HEK293 (cell line): Measurements from ENCODE around the gene COA8.

ENCODE experiments used
- EGR2 ChIP-seq: fragments of 450-650 bp; formaldehyde crosslinking; IDR thresholded peaks from 2 replicates; pipeline ENCODE4 v1.5.1; 2016; ENCODE audit warnings: low read depth, missing biosample characterization, missing genetic modification characterization
- HIC1 ChIP-seq: fragments of 450-650 bp; formaldehyde crosslinking; IDR thresholded peaks from 2 replicates; pipeline ENCODE4 v1.5.1; 2016; ENCODE audit warnings: missing biosample characterization, missing genetic modification characterization
- KLF10 ChIP-seq: fragments of 450-650 bp; IDR thresholded peaks from 2 replicates; pipeline ENCODE4 v1.5.1; 2018; ENCODE audit warnings: missing biosample characterization, mild to moderate bottlenecking, missing genetic modification characterization
- PRDM1 ChIP-seq: fragments of 450-650 bp; formaldehyde crosslinking; IDR thresholded peaks from 2 replicates; pipeline ENCODE4; 2016; ENCODE audit warnings: missing biosample characterization, missing genetic modification characterization
- PRDM4 ChIP-seq: fragments of 450-650 bp; formaldehyde crosslinking; IDR thresholded peaks from 2 replicates; pipeline ENCODE4 v1.5.1; 2017; ENCODE audit warnings: missing biosample characterization, missing genetic modification characterization
- SP2 ChIP-seq: fragments of 450-650 bp; formaldehyde crosslinking; IDR thresholded peaks from 2 replicates; pipeline ENCODE4 v1.5.1; 2016; ENCODE audit warnings: missing biosample characterization, missing genetic modification characterization
- SP7 ChIP-seq: fragments of 450-650 bp; formaldehyde crosslinking; IDR thresholded peaks from 2 replicates; pipeline ENCODE4 v1.5.1; 2016; ENCODE audit warnings: missing biosample characterization, missing genetic modification characterization
- WT1 ChIP-seq: fragments of 450-650 bp; formaldehyde crosslinking; IDR thresholded peaks from 2 replicates; pipeline ENCODE4 v1.5.1; 2016; ENCODE audit warnings: missing biosample characterization, missing genetic modification characterization
- ZNF121 ChIP-seq: fragments of 450-650 bp; formaldehyde crosslinking; IDR thresholded peaks from 2 replicates; pipeline ENCODE4 v1.5.1; 2016; ENCODE audit warnings: missing biosample characterization, missing genetic modification characterization
- ZNF132 ChIP-seq: fragments of 450-650 bp; formaldehyde crosslinking; IDR thresholded peaks from 2 replicates; pipeline ENCODE4 v1.5.1; 2017; ENCODE audit warnings: missing biosample characterization, missing genetic modification characterization, borderline replicate concordance
- ZNF174 ChIP-seq: fragments of 450-650 bp; formaldehyde crosslinking; IDR thresholded peaks from 2 replicates; pipeline ENCODE4 v1.5.0; 2017; ENCODE audit warnings: missing biosample characterization, mild to moderate bottlenecking, missing genetic modification characterization
- ZNF214 ChIP-seq: fragments of 450-650 bp; formaldehyde crosslinking; IDR thresholded peaks from 2 replicates; pipeline ENCODE4 v1.5.1; 2017; ENCODE audit warnings: missing biosample characterization, mild to moderate bottlenecking, missing genetic modification characterization, borderline replicate concordance
- ZNF292 ChIP-seq: fragments of 450-650 bp; formaldehyde crosslinking; IDR thresholded peaks from 2 replicates; pipeline ENCODE4 v1.5.1; 2016; ENCODE audit warnings: low read depth, missing biosample characterization, missing genetic modification characterization, borderline replicate concordance
- ZNF311 ChIP-seq: fragments of 450-650 bp; formaldehyde crosslinking; IDR thresholded peaks from 2 replicates; pipeline ENCODE4 v1.5.1; 2017; ENCODE audit warnings: missing biosample characterization, missing genetic modification characterization, borderline replicate concordance
- ZNF433 ChIP-seq: fragments of 450-650 bp; formaldehyde crosslinking; IDR thresholded peaks from 2 replicates; pipeline ENCODE4 v1.5.1; 2016; ENCODE audit warnings: missing biosample characterization, missing genetic modification characterization, low read depth
- ZNF510 ChIP-seq: fragments of 450-650 bp; formaldehyde crosslinking; IDR thresholded peaks from 2 replicates; pipeline ENCODE4 v1.5.1; 2018; ENCODE audit warnings: mild to moderate bottlenecking, missing genetic modification characterization, missing biosample characterization; ENCODE audit not compliant: insufficient replicate concordance
- ZNF549 ChIP-seq: fragments of 450-650 bp; IDR thresholded peaks from 2 replicates; pipeline ENCODE4 v1.5.1; 2018; ENCODE audit warnings: missing biosample characterization, missing genetic modification characterization, mild to moderate bottlenecking, inconsistent platforms, moderate library complexity
- ZNF558 ChIP-seq: fragments of 450-650 bp; formaldehyde crosslinking; IDR thresholded peaks from 2 replicates; pipeline ENCODE4 v1.5.1; 2016; ENCODE audit warnings: missing biosample characterization, missing genetic modification characterization
- ZNF600 ChIP-seq: fragments of 450-650 bp; formaldehyde crosslinking; IDR thresholded peaks from 2 replicates; pipeline ENCODE4 v1.5.1; 2016; ENCODE audit warnings: missing biosample characterization, missing genetic modification characterization
- ZNF658 ChIP-seq: fragments of 450-650 bp; formaldehyde crosslinking; IDR thresholded peaks from 2 replicates; pipeline ENCODE4; 2016; ENCODE audit warnings: missing biosample characterization, missing genetic modification characterization
- ZNF660 ChIP-seq: fragments of 450-650 bp; IDR thresholded peaks from 2 replicates; pipeline ENCODE4 v1.5.1; 2018; ENCODE audit warnings: missing biosample characterization, mild to moderate bottlenecking, missing genetic modification characterization
- ZNF704 ChIP-seq: fragments of 450-650 bp; formaldehyde crosslinking; IDR thresholded peaks from 2 replicates; pipeline ENCODE4 v1.5.1; 2016; ENCODE audit warnings: missing biosample characterization, missing genetic modification characterization
- ZNF747 ChIP-seq: fragments of 450-650 bp; formaldehyde crosslinking; IDR thresholded peaks from 2 replicates; pipeline ENCODE4 v1.5.1; 2016; ENCODE audit warnings: missing biosample characterization, missing genetic modification characterization
- ZNF776 ChIP-seq: fragments of 450-650 bp; formaldehyde crosslinking; IDR thresholded peaks from 2 replicates; pipeline ENCODE4 v1.5.0; 2017; ENCODE audit warnings: missing biosample characterization, missing genetic modification characterization, borderline replicate concordance
- ZSCAN23 ChIP-seq: fragments of 450-650 bp; formaldehyde crosslinking; IDR thresholded peaks from 2 replicates; pipeline ENCODE4 v1.5.1; 2016; ENCODE audit warnings: missing biosample characterization, missing genetic modification characterization
- ZSCAN30 ChIP-seq: fragments of 450-650 bp; IDR thresholded peaks from 2 replicates; pipeline ENCODE4 v1.5.1; 2018; ENCODE audit warnings: missing biosample characterization, mild to moderate bottlenecking, missing genetic modification characterization, moderate library complexity
- ZSCAN4 ChIP-seq: fragments of 450-650 bp; formaldehyde crosslinking; IDR thresholded peaks from 2 replicates; pipeline ENCODE4 v1.5.1; 2017; ENCODE audit warnings: missing biosample characterization, missing genetic modification characterization
- TF ChIP-seq, protein P1 (sequence below): fragments of 450-650 bp; formaldehyde crosslinking; IDR thresholded peaks from 2 replicates; pipeline ENCODE4 v1.5.1; 2016; ENCODE audit warnings: missing biosample characterization, missing genetic modification characterization
- TF ChIP-seq, protein P2 (sequence below): fragments of 450-650 bp; formaldehyde crosslinking; IDR thresholded peaks from 2 replicates; pipeline ENCODE4 v1.5.1; 2016; ENCODE audit warnings: missing biosample characterization, missing genetic modification characterization

COA8 gene

GRCh38 chr14:103576371-103577024 is 13.7 kb downstream of the COA8 start (continued):
- no peak for TF ChIP-seq HIC1
- TF ChIP-seq SP2 (tag by site-specific recombination) = peak; percentile 68
- peak; percentile 93 for TF ChIP-seq ZNF600 (tag by site-specific recombination)
- no peak for TF ChIP-seq ZSCAN4 (tag by site-specific recombination)
- no peak for TF ChIP-seq ZNF292
- TF ChIP-seq ZNF214 (tag by site-specific recombination) = no peak
- no peak for TF ChIP-seq KLF10 (tag by site-specific recombination)
- no peak for TF ChIP-seq ZNF549
- TF ChIP-seq ZNF311 (tag by site-specific recombination) = no peak
- no peak for TF ChIP-seq ZSCAN23 (tag by site-specific recombination)
- peak; percentile 98 for TF ChIP-seq ZSCAN30
- no peak; the same call in 1 of the 2 replicates for TF ChIP-seq ZNF660 (tag by site-specific recombination)
- TF ChIP-seq ZNF121 (tag by site-specific recombination) = no peak
- no peak for TF ChIP-seq ZNF510 (tag by site-specific recombination)
- no peak for TF ChIP-seq PRDM4
- TF ChIP-seq ZNF658 (tag by site-specific recombination) = no peak
- TF ChIP-seq ZNF776 (tag by site-specific recombination) = no peak
- TF ChIP-seq ZNF558 (tag by site-specific recombination) = no peak
- no peak for TF ChIP-seq EGR2
- TF ChIP-seq ZNF747 (tag by site-specific recombination) = no peak
- TF ChIP-seq, protein P1, sequence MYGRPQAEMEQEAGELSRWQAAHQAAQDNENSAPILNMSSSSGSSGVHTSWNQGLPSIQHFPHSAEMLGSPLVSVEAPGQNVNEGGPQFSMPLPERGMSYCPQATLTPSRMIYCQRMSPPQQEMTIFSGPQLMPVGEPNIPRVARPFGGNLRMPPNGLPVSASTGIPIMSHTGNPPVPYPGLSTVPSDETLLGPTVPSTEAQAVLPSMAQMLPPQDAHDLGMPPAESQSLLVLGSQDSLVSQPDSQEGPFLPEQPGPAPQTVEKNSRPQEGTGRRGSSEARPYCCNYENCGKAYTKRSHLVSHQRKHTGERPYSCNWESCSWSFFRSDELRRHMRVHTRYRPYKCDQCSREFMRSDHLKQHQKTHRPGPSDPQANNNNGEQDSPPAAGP = no peak
- TF ChIP-seq ZNF174 (tag by site-specific recombination) = no peak
- no peak for TF ChIP-seq ZNF433 (tag by site-specific recombination)
- TF ChIP-seq SP7 = peak; percentile 66
- TF ChIP-seq WT1 (tag by site-specific recombination) = no peak
- peak; percentile 96 for TF ChIP-seq PRDM1
- no peak for TF ChIP-seq ZNF704
- no peak for TF ChIP-seq ZNF132 (tag by site-specific recombination)
- TF ChIP-seq, protein P2, sequence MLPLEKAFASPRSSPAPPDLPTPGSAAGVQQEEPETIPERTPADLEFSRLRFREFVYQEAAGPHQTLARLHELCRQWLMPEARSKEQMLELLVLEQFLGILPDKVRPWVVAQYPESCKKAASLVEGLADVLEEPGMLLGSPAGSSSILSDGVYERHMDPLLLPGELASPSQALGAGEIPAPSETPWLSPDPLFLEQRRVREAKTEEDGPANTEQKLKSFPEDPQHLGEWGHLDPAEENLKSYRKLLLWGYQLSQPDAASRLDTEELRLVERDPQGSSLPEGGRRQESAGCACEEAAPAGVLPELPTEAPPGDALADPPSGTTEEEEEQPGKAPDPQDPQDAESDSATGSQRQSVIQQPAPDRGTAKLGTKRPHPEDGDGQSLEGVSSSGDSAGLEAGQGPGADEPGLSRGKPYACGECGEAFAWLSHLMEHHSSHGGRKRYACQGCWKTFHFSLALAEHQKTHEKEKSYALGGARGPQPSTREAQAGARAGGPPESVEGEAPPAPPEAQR (tag by site-specific recombination) = no peak
